ENCODE data around the gene SHANK1.

SHANK1 gene

GRCh38 chr19:50711196-50711595 is 8.4 kb downstream of the SHANK1 start:
- DNase-seq: no peak

GRCh38 chr19:50710612-50711011 is 9.0 kb downstream of the SHANK1 start:
- DNase-seq: no peak

DNA sequence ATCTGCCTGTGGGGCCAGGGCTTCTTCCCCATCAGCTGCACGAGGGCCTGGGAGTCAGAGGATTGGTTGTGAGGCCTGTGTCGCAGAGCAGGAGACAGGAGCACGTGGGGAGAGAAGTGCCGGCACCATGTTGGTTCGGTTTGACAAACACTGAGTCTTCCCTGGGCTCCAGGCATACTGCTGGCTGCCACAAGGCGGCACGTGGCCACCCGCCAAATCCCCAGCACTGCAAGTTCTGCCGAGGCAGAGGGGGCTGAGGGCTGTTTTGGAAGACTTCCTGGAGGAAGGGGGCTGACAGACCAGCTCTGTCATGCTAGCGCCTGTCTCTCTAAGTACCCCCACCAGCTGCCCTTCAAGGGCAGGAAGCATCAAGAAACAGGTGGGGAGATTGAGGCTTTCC is 9.5 kb downstream of the SHANK1 start:
- no peak for DNase-seq

- no peak for DNase-seq
Measured at GRCh38 chr19:50708179-50708879, 11.3 kb downstream of the SHANK1 start.

GRCh38 chr19:50706387-50706786 is 13.2 kb downstream of the SHANK1 start:
- DNase-seq: no peak

GRCh38 chr19:50705422-50706019 is 14.1 kb downstream of the SHANK1 start:
- DNase-seq: peak; percentile 20

- DNase-seq: peak; percentile 17
Measured at GRCh38 chr19:50703915-50704796, 15.4 kb downstream of the SHANK1 start.

DNA sequence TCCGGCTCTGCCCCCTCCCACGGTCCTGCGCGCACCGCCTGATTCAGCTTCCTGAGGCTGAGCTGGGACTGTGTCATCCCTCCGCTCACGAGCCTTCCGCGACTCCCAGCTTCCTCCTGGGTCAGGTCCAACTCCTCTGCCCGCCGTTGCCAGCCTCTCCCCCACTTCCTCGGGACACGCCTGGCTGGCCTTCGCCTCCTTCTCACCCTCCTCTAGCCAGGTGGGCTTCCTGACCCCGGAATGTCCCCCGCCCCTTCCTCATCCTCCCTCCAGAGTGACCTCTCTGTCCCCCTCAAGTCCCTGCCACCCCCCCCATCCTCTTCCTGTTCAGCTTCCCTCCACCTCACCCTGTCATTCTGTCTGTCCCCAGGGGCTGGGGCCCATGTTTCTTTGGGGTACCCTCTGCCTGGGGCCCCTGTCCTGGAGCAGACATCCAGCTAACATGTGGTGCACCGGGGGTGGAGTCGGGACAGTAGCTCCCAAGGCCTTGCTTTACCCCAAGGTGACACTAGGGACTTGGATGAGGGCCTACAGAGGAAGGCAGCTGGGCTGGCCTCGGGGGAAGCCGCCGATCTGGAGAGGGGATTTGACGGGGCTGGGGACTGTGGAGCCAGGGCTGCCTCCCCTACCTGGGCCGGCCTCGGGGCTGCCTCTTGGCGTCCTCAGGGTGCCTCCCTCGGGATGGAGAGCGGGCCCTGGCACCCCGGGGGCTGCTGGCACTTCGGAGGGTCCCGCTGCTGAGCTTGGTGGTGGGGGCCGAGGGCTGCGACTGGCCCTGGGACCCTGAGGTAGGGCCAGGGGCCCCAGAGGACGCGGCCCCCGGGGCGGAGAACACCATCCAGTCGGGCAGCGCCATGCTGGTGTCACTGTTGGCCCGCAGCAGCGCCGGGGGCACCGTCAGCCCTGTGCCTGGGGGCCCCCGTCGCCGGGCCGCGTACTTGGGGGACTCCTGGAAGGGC is 16.5 kb downstream of the SHANK1 start:
- no peak for DNase-seq

DNA sequence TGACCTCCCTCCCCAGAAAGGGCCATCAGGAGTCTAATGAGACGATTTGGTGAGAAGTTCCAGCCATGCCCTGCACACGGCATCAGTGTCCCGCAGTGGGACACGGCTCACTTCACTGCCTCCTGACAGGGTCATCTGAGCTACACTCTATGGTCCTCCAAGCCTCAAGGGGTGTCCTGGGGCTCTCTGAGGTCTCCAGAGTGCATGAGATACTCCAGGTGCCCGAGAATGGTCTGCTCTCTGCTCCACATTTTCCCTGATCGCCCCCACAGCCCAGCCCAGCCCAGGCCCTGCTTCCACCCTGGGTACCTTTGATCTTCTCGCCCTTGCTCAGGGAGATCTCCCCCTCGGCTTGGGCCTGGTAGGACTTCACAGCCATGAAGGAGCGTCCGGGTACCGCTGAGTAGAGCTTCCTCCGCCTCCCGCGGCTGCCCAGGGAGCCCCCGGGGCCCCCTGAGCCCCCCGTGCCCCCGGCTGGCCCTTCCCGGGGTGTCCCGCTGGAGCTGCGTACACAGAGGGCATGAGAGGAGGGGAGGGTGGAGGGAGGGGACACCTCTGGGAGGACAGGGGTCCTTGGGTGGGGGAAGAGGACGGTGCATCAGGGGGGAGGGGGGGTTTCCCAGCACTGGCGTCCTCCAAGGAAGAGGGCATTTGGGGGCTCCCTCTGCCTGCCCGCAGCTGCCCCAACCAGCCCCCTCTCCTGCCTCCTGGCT is 17.3 kb downstream of the SHANK1 start:
- DNase-seq: no peak

DNA sequence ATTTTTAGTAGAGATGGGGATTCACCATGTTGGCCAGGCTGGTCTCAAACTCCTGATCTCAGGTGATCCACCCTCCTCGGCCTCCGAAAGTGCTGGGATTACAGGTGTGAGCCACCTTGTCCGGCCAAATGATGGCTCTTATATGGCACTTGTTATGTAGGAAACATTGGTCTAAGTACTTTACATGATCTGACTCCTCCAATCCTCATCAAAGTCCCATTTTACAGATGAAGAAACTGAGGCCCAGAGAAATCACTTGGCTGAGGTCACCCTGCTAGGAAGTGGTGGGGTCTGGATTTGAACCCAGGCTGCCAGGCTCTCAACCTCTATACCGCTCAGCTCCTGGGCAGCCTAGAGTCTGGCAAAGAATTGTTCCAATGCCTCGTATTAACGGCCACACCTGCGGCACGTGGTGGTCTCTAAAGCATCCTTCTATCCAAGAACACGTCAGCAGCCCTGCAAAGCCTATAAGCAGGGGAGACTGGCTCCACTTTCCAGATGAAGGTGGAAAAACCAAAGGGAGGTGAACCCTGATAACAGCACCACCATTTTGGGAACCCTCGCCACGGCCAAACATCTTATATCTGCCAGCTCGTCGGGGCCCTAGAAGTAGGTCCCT is 18.1 kb downstream of the SHANK1 start:
- DNase-seq: no peak

- DNase-seq: no peak
Measured at GRCh38 chr19:50697414-50698124, 22.0 kb downstream of the SHANK1 start.

DNA sequence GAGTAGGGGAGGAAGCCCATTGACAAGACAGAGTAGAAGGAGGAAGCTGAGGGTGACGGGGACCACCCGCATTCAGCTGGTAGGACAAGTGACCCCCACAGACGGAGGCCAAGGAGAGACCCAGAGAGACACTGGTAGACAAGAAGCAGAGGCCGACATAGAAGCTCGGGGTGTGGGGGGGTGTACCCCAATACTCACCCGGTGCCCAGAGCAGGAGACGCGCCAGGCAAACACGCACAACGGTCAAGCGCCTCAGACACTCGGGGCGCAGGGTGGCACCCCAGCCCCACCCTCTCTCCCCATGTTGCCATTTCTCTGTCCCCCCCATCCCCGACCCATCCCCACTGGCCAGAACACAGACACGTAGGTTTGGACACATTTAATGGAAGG is 23.5 kb downstream of the SHANK1 start:
- no peak for DNase-seq

DNA sequence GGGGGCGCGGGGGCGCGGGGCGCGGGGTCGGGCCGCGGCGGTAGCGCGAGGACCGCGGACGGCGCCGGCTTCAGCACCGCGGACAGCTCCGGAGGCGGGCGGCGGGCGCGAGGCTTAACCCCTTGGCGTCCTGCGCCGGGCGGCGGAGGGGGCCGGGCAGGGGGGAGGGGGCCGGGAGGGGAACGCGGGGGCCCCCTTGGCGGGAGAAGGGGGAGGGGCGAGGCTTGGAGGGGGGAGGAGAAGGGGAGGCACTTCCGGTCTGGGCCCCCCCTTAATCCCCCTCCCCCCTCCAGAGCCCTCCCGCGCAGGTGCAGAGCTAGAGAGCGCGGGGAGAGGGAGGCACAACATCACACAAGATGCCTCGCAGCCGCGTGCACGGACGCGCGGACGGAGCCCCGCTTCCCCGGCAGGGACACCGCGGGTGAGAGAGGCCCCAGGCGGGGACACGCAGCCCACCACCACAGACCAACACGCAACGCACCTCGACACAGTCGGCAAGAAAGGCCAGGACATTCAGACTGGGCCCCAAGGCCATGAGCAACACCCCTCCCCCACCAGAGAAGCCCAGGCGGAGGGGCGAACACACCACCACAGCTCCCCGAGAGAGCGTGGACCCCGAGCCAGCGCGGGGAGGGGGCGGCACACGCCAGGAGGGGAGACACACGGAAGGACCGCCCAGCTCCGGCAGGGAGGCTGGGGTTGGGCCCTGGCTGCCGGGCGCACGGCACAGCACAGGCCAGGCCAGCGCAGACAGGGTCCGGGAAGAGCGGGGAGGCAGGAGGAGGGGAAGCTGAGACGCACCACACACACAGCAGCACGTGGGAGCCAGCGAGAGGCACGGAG is 24.1 kb downstream of the SHANK1 start:
- DNase-seq: peak; percentile 56

DNA sequence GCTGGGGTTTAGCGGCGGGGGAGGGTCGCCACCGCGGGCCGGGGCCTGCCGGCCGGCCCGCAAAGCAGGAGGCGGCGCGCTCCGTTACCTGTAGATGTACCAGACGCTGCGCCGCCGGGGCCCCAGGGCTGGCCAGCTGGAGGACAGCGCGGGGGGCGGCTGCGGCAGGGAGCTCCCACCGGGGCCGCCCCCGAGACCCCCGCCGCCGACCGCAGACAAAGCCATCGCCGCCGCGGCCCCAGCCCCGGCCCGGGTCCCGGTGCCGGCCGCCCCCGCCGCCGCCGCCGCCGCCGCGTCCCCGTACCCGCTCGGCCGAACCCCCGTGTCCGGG is 24.8 kb downstream of the SHANK1 start:
- no peak for DNase-seq

DNA sequence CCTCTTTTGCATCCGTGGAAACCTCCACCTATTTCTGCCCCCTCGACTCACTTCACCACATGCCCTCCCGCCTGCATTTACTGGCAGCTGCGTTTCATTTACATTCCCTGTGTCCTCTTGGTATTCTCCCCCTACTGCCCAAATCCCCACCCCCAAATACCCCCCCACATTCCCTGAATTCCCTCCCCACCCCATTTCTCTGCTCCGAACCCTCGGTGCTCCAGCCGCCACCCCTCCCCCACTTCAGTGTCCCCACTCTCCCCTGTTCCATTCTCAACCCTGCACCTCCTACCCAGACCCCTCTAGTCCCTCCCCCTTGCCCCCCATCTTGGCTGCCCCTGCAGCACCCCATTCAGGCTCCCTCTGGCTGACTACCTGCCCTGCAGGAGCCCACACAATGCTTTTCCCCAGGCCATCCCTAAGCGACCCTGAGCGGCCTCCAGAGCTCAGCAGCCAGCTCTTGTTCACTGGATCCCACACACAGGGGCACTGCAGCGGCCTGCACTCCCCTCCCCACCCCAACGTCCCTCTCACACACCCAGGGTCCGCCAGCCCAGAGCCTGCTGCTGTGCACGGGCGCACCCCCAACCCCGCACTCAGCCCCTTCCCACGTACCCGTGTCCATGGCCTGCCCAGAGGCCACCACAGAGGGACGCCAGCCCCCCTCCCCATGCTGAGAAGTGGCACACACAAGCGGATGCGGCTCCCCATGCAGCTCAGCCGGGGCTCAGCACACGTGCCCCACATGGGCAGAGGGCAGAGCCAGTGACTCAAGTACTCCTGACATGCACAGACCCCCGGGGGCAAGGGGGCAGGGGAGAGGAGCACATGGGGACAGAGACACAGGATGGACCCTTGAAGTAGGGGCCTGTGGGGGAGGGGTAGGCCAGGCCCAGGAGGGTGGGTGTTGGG is 26.3 kb downstream of the SHANK1 start:
- DNase-seq: no peak

GRCh38 chr19:50690439-50690838 is 29.2 kb downstream of the SHANK1 start:
- no peak for DNase-seq

DNA sequence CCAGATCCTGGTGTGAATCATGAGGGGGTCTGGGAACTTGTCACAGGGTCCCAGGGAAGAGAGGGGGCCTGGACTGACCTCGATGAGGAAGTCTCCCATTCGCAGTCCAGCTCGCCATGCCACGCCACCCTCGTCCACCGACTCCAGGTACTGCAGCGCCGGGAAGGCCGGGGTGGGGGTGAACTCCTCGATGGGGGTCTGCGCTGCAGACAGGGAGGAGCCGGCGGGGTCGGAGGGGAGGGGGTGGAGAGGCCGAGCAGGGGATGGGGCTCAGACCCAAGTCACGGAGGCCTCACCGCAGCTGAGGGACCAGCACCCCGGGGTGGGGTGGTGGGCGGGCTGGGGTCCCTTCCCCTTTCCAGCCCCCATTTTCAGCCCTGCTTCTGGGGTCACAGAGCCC is 30.8 kb downstream of the SHANK1 start:
- no peak for DNase-seq

DNA sequence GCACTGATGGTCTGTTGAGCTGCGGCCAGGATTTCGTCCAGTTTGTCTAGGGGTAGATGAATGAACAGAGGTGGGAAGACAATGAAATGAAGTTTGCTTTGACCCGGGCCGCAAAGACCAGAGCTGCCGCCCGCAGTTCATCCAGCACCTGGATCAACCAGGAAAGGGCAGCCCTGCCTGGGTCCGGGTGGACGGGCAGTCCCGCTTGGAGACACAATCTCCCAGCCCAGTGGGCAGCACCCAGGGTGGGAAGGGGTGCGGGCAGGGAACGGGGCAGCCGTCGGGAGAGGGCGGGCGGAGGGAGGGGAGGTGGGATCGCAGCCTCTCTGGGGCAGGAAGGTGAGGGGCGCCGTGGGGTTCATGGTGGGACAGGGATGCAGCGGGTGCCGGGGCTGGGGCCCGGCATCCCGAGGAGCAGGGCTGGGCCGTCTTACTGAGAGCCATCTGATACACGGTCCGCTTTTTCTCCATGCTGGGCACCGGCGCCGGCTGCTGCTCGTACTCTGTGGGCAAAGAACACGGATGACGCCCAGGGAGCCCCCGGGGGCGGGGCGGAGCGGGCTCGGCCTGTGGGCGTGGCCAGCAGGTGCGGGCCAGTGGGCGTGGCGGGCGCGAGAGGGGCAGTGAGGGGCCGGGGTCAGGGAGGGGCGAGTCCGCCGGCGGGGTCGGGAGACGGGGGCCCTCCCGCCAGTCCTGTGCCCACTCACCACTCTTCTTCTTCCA is 33.1 kb downstream of the SHANK1 start:
- no peak for DNase-seq
